Measurements from ENCODE around the gene STAMBP. TPM values are rescaled to one million over a fixed set of nuclear protein-coding genes. Genes with fewer than 3 reads are reported as not detected.
A peak's percentile ranks its signal among the peaks of the same experiment; 100 is the strongest.

Gene STAMBP
- total RNA-seq, 4 donors from 2014 or later, result 30.5 to 49.1 (median 36.6) TPM

GRCh38 chr2:73888388-73888787, 59.6 kb downstream of the STAMBP start:
- no peak for DNase-seq (ENCODE audit: low spot score in 2 of 2)
- WGBS, 2 donors, result 75 to 82% methylated on average over 2 of the region's 2 CpGs
- no peak overlapping the region for H3K4me3 ChIP-seq (ENCODE audit: low read depth, poor library complexity, severe bottlenecking)
- no peak for TF ChIP-seq POLR2A (IDR thresholded peaks at IDR 0.05)
- TF ChIP-seq CTCF (IDR thresholded peaks at IDR 0.05), result no peak
- intact Hi-C loops (cut with DNase I; ENCODE audit: low total_unique reads), result no loop called here

GRCh38 chr2:73889206-73889605, 60.4 kb downstream of the STAMBP start:
- WGBS, 2 donors, result 57 to 73% methylated on average over 5 of the region's 5 CpGs
- intact Hi-C loops (cut with DNase I; ENCODE audit: low total_unique reads), result no loop called here
- TF ChIP-seq CTCF (IDR thresholded peaks at IDR 0.05), result no peak
- TF ChIP-seq POLR2A (IDR thresholded peaks at IDR 0.05), result no peak
- no peak for DNase-seq (ENCODE audit: low spot score in 2 of 2)
- no peak overlapping the region for H3K4me3 ChIP-seq (ENCODE audit: low read depth, poor library complexity, severe bottlenecking)

- WGBS, 2 donors, result 82 to 83% methylated on average over 9 of the region's 9 CpGs
- intact Hi-C loops (cut with DNase I; ENCODE audit: low total_unique reads), result no loop called here
Observed at GRCh38 chr2:73890301-73891092, 61.7 kb downstream of the STAMBP start.

GRCh38 chr2:73891276-73891901, 62.6 kb downstream of the STAMBP start:
- intact Hi-C loops (cut with DNase I; ENCODE audit: low total_unique reads), result no loop called here

More at GRCh38 chr2:73890301-73891092, 61.7 kb downstream of the STAMBP start:
- peak in 1 of 2 donors; percentile 59 for DNase-seq (ENCODE audit: low spot score in 2 of 2)
- no peak for TF ChIP-seq POLR2A (IDR thresholded peaks at IDR 0.05)
- TF ChIP-seq CTCF (IDR thresholded peaks at IDR 0.05), result no peak
- no peak overlapping the region for H3K4me3 ChIP-seq (ENCODE audit: low read depth, poor library complexity, severe bottlenecking)

GRCh38 chr2:73892631-73893329, 64.0 kb downstream of the STAMBP start, which contains the start of gene ACTG2:
TSS of gene ACTG2 (plus strand) at chr2:73893008. CDS start at chr2:73901312, 8,304 bp downstream.
- intact Hi-C loops (cut with DNase I; ENCODE audit: low total_unique reads), result no loop called here
- WGBS, 2 donors, result 78 to 85% methylated on average over 14 to 15 of the region's 15 CpGs
- no peak within 1 kb of the TSS for H3K4me3 ChIP-seq (ENCODE audit: low read depth, poor library complexity, severe bottlenecking)
- peak in 1 of 2 donors; percentile 72 for DNase-seq (ENCODE audit: low spot score in 2 of 2)
- no peak for TF ChIP-seq CTCF (IDR thresholded peaks at IDR 0.05)
- no peak for TF ChIP-seq POLR2A (IDR thresholded peaks at IDR 0.05)

More at GRCh38 chr2:73891276-73891901, 62.6 kb downstream of the STAMBP start:
- no peak for TF ChIP-seq CTCF (IDR thresholded peaks at IDR 0.05)
- no peak for TF ChIP-seq POLR2A (IDR thresholded peaks at IDR 0.05)
- 93 to 96% methylated on average over 5 of the region's 5 CpGs for WGBS, 2 donors
- no peak overlapping the region for H3K4me3 ChIP-seq (ENCODE audit: low read depth, poor library complexity, severe bottlenecking)
- DNase-seq (ENCODE audit: low spot score in 2 of 2), result peak in 1 of 2 donors; percentile 46
